K562 (cell line): ENCODE measurements around the gene SMIM7. TPM values are rescaled to one million over a fixed set of nuclear protein-coding genes. Genes with fewer than 3 reads are reported as not detected.

Experiments
- ATAC-seq: fragments of 200-7000 bp; cut with Tn5 transposase; 3 replicates; pipeline ENCODE4 v1.9.1; 2020; ENCODE audit warnings: moderate library complexity
- BruUV-seq: library from RNA; stranded (reverse); fragments of 400-500 nt; replicated peaks from 2 replicates; lab custom pipeline; 2021; lab: Mats Ljungman, UMichigan
- CTCF ChIA-PET: fragments of 300-600 bp; formaldehyde crosslinking; extraction: SDS; loops from one replicate; lab custom pipeline; 2021; ENCODE audit warnings: low intra/inter-chr PET ratio; lab: Yijun Ruan, JAX
- POLR2A ChIA-PET: fragments of 300-600, 350-650 bp; sonication (Branson Sonifier 250); formaldehyde crosslinking; extraction: SDS; loops from one replicate; lab custom pipeline; 2021; ENCODE audit warnings: antibody characterized with exemption, inconsistent platforms; lab: Yijun Ruan, JAX
- DNase-seq, 4 experiments: peaks; one replicate each; pipeline versions ENCODE4 v3.0.0 to v3.0.0-alpha.2; 2011 to 2018; ENCODE audit warnings: low spot score in 3 of 4, mixed read lengths in 3 of 4; ENCODE audit errors: extremely low read depth in 1 of 4
- FAIRE-seq: peaks from 2 replicates; lab custom pipeline; 2011; peaks lifted over from hg19 to GRCh38; lab: Jason Lieb, UNC
- H2AFZ ChIP-seq: 2 replicates; pipeline ENCODE4 v1.6.0; 2011; ENCODE audit warnings: low read depth, low read length, control low read depth, inconsistent platforms
- H3K27ac ChIP-seq: fragments of 200-600 bp; 3 replicates; pipeline ENCODE4 v1.8.0; 2011; ENCODE audit warnings: low read depth, mild to moderate bottlenecking, control low read depth, inconsistent platforms, low read length, moderate library complexity, mixed read lengths; ENCODE audit errors: extremely low read depth
- H3K27me3 ChIP-seq, 2 experiments: fragments of 300-600 bp in 1 of 2; 2 replicates in 1 of 2; 3 replicates in 1 of 2; pipeline versions ENCODE4 v1.6.0 to v1.8.0; 2011; ENCODE audit warnings: inconsistent platforms in 2 of 2, low read length in 2 of 2, mild to moderate bottlenecking in 1 of 2, mixed read lengths in 1 of 2, moderate library complexity in 1 of 2; ENCODE audit not compliant: control insufficient read depth in 2 of 2, insufficient read depth in 2 of 2
- H3K36me3 ChIP-seq: fragments of 300-600 bp; 3 replicates; pipeline ENCODE4 v1.8.0; 2011; ENCODE audit warnings: mild to moderate bottlenecking, low read length, inconsistent platforms; ENCODE audit not compliant: control insufficient read depth, insufficient read depth
- H3K4me1 ChIP-seq, 2 experiments: fragments of 200-600 bp in 1 of 2; replicated peaks in 1 of 2; 2 replicates in 1 of 2; 3 replicates in 1 of 2; pipeline versions ENCODE4 v1.5.1 to v1.8.0; 2011; ENCODE audit warnings: inconsistent platforms in 2 of 2, low read length in 2 of 2, mild to moderate bottlenecking in 1 of 2, mixed read lengths in 1 of 2, moderate library complexity in 1 of 2; ENCODE audit not compliant: control insufficient read depth in 2 of 2, insufficient read depth in 2 of 2
- H3K4me2 ChIP-seq: 2 replicates; pipeline ENCODE4 v1.6.1; 2011; ENCODE audit warnings: low read length, control low read depth, inconsistent platforms, mixed read lengths; ENCODE audit not compliant: insufficient read depth
- H3K4me3 ChIP-seq: fragments of 200-600 bp; sonication (generic), shearing (Covaris generic); 2 replicates; pipeline ENCODE4 v1.5.1; 2016; ENCODE audit warnings: control low read depth, inconsistent platforms
- H3K79me2 ChIP-seq: fragments of 200-600 bp; 3 replicates; pipeline ENCODE4 v1.8.0; 2011; ENCODE audit warnings: low read length, inconsistent platforms; ENCODE audit not compliant: control insufficient read depth, insufficient read depth
- H3K9ac ChIP-seq, 2 experiments: 2 replicates each; pipeline versions ENCODE4 v1.6.0 to v1.6.1; 2011; ENCODE audit warnings: low read depth in 2 of 2, low read length in 2 of 2, control low read depth in 1 of 2, inconsistent platforms in 1 of 2, mild to moderate bottlenecking in 1 of 2, mixed read lengths in 1 of 2; ENCODE audit not compliant: insufficient read depth in 1 of 2
- H3K9me1 ChIP-seq: one replicate; pipeline ENCODE4 v1.6.0; 2011; ENCODE audit warnings: inconsistent platforms, mild to moderate bottlenecking, low read length, moderate library complexity; ENCODE audit not compliant: control insufficient read depth, insufficient read depth
- H3K9me3 ChIP-seq: replicated peaks from 2 replicates; pipeline ENCODE4 v1.5.1; 2011; ENCODE audit warnings: low read depth, low read length, inconsistent platforms; ENCODE audit not compliant: control insufficient read depth, insufficient read depth
- H4K20me1 ChIP-seq: replicated peaks from 2 replicates; pipeline ENCODE4 v1.6.1; 2011; ENCODE audit warnings: low read length, inconsistent platforms, mixed read lengths; ENCODE audit not compliant: control insufficient read depth, insufficient read depth
- CBX5 ChIP-seq: IDR thresholded peaks from 2 replicates; pipeline ENCODE4 v1.6.1; 2014; ENCODE audit warnings: low read depth, borderline replicate concordance
- CHD2 ChIP-seq: IDR thresholded peaks from 2 replicates; pipeline ENCODE4 v1.6.1; 2011; ENCODE audit warnings: low read depth, low read length
- ESRRA ChIP-seq: fragments of 450-650 bp; IDR thresholded peaks from 2 replicates; pipeline ENCODE4 v1.6.1; 2014; ENCODE audit warnings: low read depth, mild to moderate bottlenecking, moderate library complexity, borderline replicate concordance
- MCM2 ChIP-seq: fragments of 450-650 bp; IDR thresholded peaks from 2 replicates; pipeline ENCODE4 v1.6.1; 2017; ENCODE audit warnings: low read depth, mild to moderate bottlenecking
- MTF1 ChIP-seq: fragments of 250-450 bp; sonication (Bioruptor Pico); IDR thresholded peaks from 2 replicates; pipeline ENCODE4 v1.9.0; 2021; ENCODE audit warnings: moderate library complexity, mild to moderate bottlenecking, inconsistent platforms, borderline replicate concordance
- PML ChIP-seq: IDR thresholded peaks from 2 replicates; pipeline ENCODE4 v1.6.1; 2012; ENCODE audit warnings: low read length, inconsistent platforms
- SAFB2 ChIP-seq: fragments of 200-400 bp; formaldehyde crosslinking; IDR thresholded peaks from 2 replicates; pipeline ENCODE4 v1.6.1; 2018; ENCODE audit warnings: borderline replicate concordance, low read length, low read depth, moderate library complexity; ENCODE audit not compliant: severe bottlenecking
- TCF3 ChIP-seq: sonication (generic); formaldehyde crosslinking; IDR thresholded peaks from 2 replicates; pipeline ENCODE4 v1.4.0; 2020; ENCODE audit warnings: mild to moderate bottlenecking, missing genetic modification reagents
- ZNF133 ChIP-seq: fragments of 250-450 bp; sonication (Bioruptor Pico); IDR thresholded peaks from 2 replicates; pipeline ENCODE4 v1.4.0; 2020; ENCODE audit warnings: mild to moderate bottlenecking
- ZNF592 ChIP-seq: fragments of 450-650 bp; IDR thresholded peaks from 2 replicates; pipeline ENCODE4 v1.6.1; 2017; ENCODE audit warnings: antibody characterized with exemption, mild to moderate bottlenecking
- ZNF644 ChIP-seq: fragments of 200-800 bp; sonication (Bioruptor generic); IDR thresholded peaks from 2 replicates; pipeline ENCODE4 v1.6.1; 2016; ENCODE audit warnings: low read depth, missing genetic modification characterization, missing compliant biosample characterization
- ZNF695 ChIP-seq: fragments of 450-650 bp; formaldehyde crosslinking; IDR thresholded peaks from 2 replicates; pipeline ENCODE4 v1.4.0; 2020; ENCODE audit warnings: mild to moderate bottlenecking, moderate library complexity
- WGBS: fragments of 100-300 bp; shearing (Covaris generic); methylation state at CpG from one replicate; pipeline ENCODE4 v1.1.6; 2016; ENCODE audit warnings: low coverage, mixed read lengths; ENCODE audit not compliant: insufficient coverage; ENCODE audit errors: missing lambda C conversion rate; 5-methylcytosine and 5-hydroxymethylcytosine counted together
- in situ Hi-C: fragments of 300-500 bp; cut with MboI; formaldehyde crosslinking; loops from 4 replicates; pipeline ENCODE4 v1.15.0; 2018; ENCODE audit warnings: inconsistent platforms, mixed read lengths
- intact Hi-C: fragments of 100-400 bp; cut with micrococcal nuclease; formaldehyde crosslinking; loops from 2 replicates; pipeline ENCODE4 v1.14.2; 2022
- polyA plus RNA-seq, 8 experiments: library from polyadenylated mRNA; depleted of rRNA in 4 of 8; stranded (reverse) in 5 of 8; unstranded in 3 of 8; fragments of >200 nt; fragmentation: Nextera tagmentation in 2 of 8; fragmentation: Illumina TruSeq in 1 of 8; extraction: Ambion mirVana in 2 of 8; extraction: Trizol in 1 of 8; gene quantifications; 2 replicates each; pipeline versions ENCODE4 v1.2.1 to v1.2.3, GENCODE V29; 2011 to 2014; ENCODE audit warnings: inconsistent platforms in 1 of 8, missing spikeins in 1 of 8
- total RNA-seq, 7 experiments: library from RNA; depleted of rRNA in 6 of 7; stranded (reverse); fragments of >200 nt in 6 of 7; fragmentation: Illumina TruSeq in 2 of 7; extraction: Trizol in 2 of 7; gene quantifications; 2 replicates each; pipeline versions ENCODE4 v1.2.1 to v1.2.3, GENCODE V29; 2011 to 2021; ENCODE audit warnings: low replicate concordance in 1 of 7

SMIM7 gene
- total and polyA plus RNA-seq, 9 of the 15 experiments (the other 6 are each of a cell fraction or from before 2014, with no cell fraction given) = 55.3 to 265 (median 107) TPM

DNA sequence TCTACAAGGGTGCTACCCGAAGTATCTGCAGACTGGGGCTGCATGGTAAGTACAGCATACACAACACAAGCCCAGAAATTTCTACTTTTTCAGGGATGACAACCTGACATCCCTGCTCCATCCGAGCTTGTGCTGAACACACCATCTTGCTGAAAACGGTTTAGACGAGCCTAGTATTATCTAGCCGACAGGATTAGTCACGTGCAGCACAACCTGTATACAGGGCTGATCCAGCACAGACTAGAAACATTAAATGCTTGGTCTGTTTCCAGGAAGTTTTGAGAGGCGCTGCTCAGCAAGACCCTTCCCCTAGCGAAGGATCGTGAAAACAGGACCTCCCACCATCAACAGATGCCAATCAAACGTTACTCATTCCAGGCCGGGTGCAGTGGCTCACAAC, 4.2 kb downstream of the SMIM7 start:
- H3K27me3 ChIP-seq = no peaks in the 10 kb centered on the region
- H3K9me1 ChIP-seq = peaks cover 6% of the 10 kb centered on the region
- ChIA-PET POLR2A (no interaction called here), CTCF (no interaction called here)
- no peak for FAIRE-seq
- H4K20me1 ChIP-seq = peaks cover 13% of the 10 kb centered on the region
- in situ Hi-C loops = no loop called here
- BruUV-seq = no TSS peak
- no peak overlapping the region for H3K27ac ChIP-seq
- peaks cover 38% of the 10 kb centered on the region for H3K79me2 ChIP-seq
- WGBS = 92% methylated on average over 11 of the region's 11 CpGs
- no peak overlapping the region for H2AFZ ChIP-seq
- H3K4me2 ChIP-seq = no peak overlapping the region
- peaks cover 85% of the 10 kb centered on the region for H3K36me3 ChIP-seq
- no peak for TF ChIP-seq ESRRA
- TF ChIP-seq MCM2 = no peak
- no peak for TF ChIP-seq ZNF592
- no peak for TF ChIP-seq PML
- TF ChIP-seq ZNF133 (CRISPR knock-in tag) = no peak
- TF ChIP-seq CBX5 = no peak
- TF ChIP-seq ZNF695 (CRISPR knock-in tag) = no peak
- TF ChIP-seq MTF1 (CRISPR knock-in tag) = no peak
- TF ChIP-seq SAFB2 = no peak
- TF ChIP-seq CHD2 = no peak
- no peak for TF ChIP-seq TCF3 (CRISPR knock-in tag)
- no peak for TF ChIP-seq ZNF644 (tag)
- peaks cover 7 to 16% of the 10 kb centered on the region in 2 experiments; a peak in 3 of 5 replicates for H3K4me1 ChIP-seq
- no peak overlapping the region for H3K9ac ChIP-seq
- no peaks in the 10 kb centered on the region for H3K9me3 ChIP-seq
- intact Hi-C loops = no loop called here
- DNase-seq = no peak
- ATAC-seq = no peak
- H3K4me3 ChIP-seq = no peak overlapping the region
